Measurements from ENCODE around the gene PTPRN2.

Gene PTPRN2

DNA sequence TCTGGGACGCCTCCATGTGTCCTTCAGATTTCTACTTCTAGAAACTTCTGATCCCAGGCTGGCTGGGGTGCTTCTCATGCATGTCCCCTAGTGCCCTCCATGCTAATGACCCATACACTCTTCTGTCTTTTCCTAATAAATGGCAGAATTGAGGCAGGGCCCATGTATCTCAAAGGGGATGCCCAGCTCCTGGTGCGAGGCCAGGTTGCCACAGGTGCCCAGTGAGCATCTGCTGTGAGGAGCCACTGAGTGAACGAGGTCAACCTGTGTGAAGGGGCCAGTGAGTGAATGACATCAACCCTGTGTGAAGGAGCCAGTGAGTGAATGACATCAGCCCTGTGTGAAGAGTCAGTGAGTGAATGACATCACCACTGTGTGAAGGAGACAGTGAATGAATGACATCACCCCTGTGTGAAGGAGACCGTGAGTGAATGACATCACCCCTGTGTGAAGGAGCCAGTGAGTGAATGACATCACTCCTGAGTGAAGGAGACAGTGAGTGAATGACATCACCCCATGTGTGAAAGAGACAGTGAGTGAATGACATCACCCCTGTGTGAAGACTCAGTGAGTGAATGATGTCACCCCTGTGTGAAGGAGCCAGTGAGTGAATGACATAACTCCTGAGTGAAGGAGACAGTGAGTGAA, 478.9 kb downstream of the PTPRN2 start:
- TF ChIP-seq, protein P1, sequence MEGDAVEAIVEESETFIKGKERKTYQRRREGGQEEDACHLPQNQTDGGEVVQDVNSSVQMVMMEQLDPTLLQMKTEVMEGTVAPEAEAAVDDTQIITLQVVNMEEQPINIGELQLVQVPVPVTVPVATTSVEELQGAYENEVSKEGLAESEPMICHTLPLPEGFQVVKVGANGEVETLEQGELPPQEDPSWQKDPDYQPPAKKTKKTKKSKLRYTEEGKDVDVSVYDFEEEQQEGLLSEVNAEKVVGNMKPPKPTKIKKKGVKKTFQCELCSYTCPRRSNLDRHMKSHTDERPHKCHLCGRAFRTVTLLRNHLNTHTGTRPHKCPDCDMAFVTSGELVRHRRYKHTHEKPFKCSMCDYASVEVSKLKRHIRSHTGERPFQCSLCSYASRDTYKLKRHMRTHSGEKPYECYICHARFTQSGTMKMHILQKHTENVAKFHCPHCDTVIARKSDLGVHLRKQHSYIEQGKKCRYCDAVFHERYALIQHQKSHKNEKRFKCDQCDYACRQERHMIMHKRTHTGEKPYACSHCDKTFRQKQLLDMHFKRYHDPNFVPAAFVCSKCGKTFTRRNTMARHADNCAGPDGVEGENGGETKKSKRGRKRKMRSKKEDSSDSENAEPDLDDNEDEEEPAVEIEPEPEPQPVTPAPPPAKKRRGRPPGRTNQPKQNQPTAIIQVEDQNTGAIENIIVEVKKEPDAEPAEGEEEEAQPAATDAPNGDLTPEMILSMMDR (IDR thresholded peaks at IDR 0.05; ENCODE audit: low read depth, low read length, missing control alignments) = no peak
- no peak for DNase-seq (ENCODE audit: low read depth)
- no peak overlapping the region for H3K4me3 ChIP-seq (ENCODE audit: low read depth, low read length)

DNA sequence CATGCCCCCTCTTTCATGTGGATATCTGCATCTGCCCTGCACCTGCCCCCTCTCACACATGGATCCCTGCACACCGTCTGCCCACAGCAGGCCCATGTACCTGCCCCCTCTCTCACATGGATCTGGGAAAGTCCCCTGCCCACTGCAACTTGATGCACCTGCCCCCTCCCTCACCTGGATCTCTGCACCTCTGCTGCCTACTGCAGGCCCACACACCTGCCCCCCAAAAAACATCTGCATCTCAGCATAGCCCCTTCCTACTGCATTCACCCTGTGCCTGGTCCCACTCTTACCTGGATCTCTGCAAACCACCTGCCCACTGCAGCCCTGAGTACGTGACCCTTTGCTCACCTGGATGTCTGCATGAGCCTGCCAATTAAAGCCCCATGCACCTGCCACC, 479.8 kb downstream of the PTPRN2 start:
- DNase-seq (ENCODE audit: low read depth) = no peak
- TF ChIP-seq, protein P1 (IDR thresholded peaks at IDR 0.05; ENCODE audit: low read depth, low read length, missing control alignments) = no peak
- no peak overlapping the region for H3K4me3 ChIP-seq (ENCODE audit: low read depth, low read length)

DNA sequence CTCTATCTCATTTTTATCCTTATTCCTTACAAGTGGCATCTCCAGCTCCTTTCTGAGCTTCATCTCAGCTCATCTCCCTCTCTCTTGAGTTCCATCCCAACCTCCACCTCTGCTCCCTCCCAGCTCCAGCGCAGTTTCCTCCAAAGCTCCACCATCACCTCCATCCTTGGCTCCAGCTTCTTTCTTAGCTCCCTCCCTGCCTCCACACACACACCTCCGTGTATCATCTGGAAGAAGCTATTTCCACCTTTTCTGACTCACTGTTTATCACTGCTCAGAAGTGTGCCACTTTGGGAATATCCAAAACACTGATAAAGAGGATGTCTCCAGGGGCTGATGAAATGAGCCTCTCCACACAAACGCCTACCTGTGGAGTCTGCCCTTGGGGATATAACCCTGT, 481.4 kb downstream of the PTPRN2 start:
- no peak for DNase-seq (ENCODE audit: low read depth)
- H3K4me3 ChIP-seq (ENCODE audit: low read depth, low read length) = no peak overlapping the region
- TF ChIP-seq, protein P1 (IDR thresholded peaks at IDR 0.05; ENCODE audit: low read depth, low read length, missing control alignments) = no peak

DNA sequence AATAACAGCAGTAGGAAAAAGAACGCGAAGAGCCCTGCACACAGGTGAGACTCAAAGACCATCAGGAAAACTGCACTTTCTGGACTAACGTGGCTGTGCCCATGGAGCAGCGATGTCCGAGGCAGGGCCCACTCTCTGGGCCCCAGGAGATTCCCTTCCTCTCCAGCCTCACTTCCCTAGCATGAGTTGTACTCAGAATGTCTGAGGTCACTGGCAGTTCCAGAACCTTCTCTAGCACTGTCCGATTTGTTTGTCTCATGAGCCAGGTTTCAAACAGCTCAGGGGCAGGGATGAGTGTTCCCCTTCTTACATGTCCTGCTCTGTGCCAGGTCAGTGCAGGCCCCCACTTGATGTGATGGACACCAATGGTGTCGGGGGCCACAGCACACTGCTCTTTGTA, 484.2 kb downstream of the PTPRN2 start:
- TF ChIP-seq, protein P1 (IDR thresholded peaks at IDR 0.05; ENCODE audit: low read depth, low read length, missing control alignments) = no peak
- no peak overlapping the region for H3K4me3 ChIP-seq (ENCODE audit: low read depth, low read length)
- no peak for DNase-seq (ENCODE audit: low read depth)

DNA sequence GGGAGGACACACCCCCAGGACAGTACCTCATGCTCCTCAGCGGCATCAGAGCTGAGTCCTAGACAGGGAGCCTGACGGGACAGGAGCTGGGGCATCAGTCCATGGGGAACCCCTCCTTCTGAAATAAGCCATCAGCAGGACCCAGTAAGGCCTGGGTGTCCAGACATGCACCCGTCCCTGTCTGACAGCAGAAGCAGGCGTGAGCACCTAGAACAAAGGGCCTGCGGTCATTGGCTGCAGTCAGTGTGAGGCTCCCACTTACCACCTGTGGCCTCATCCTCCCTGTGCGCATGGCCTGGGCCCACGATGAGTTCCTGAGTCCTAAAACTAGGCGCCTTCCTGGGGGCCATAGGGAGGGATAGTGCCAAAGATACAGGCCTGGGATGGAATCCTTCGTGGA, 484.7 kb downstream of the PTPRN2 start:
- TF ChIP-seq, protein P1 (IDR thresholded peaks at IDR 0.05; ENCODE audit: low read depth, low read length, missing control alignments) = no peak
- H3K4me3 ChIP-seq (ENCODE audit: low read depth, low read length) = no peak overlapping the region
- DNase-seq (ENCODE audit: low read depth) = no peak

DNA sequence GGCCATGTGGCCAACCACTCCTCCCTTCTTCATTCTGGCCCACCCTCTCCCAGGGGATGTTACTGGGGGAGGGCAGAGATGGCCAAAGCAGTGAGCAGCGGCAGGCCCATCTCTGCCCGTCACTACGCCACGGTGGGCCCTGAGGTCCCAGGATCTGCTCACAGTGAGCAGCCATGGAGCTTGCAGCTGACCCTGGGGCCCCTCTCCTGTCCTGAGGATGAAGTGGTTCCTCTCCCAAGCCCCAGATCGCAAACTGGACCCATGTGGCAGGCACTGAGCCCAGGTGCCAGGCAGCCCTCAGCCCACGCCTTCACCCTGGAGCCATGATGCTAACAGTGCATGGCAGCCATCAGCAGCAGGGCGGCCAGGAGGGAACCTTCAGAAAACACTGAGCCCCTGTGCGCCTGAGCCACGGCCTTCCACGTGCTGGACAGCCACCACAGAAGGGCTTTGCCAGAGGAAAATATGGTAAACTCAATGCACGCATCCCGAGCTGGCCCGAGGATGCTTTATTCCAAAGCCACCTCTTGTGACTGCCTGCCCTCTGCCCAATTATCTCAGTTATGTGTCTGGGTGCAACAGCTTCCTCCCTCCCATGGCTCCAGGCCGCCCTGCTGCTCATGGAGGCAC, 485.7 kb downstream of the PTPRN2 start:
- H3K4me3 ChIP-seq (ENCODE audit: low read depth, low read length) = no peak overlapping the region
- DNase-seq (ENCODE audit: low read depth) = no peak
- TF ChIP-seq, protein P1 (IDR thresholded peaks at IDR 0.05; ENCODE audit: low read depth, low read length, missing control alignments) = no peak
